MCF 10A (cell line): Measurements from ENCODE around the gene E2F7. TPM values are rescaled to one million over a fixed set of nuclear protein-coding genes. Genes with fewer than 3 reads are reported as not detected.

Experiments
- BruUV-seq: library from RNA; stranded (reverse); fragments of 400-500 nt; replicated peaks from 2 replicates; lab custom pipeline; 2021; lab: Mats Ljungman, UMichigan
- CTCF ChIA-PET: fragments of 300-600 bp; sonication (Branson Sonifier 250); formaldehyde crosslinking; extraction: SDS; loops from one replicate; lab custom pipeline; 2021; ENCODE audit warnings: antibody characterized with exemption, inconsistent platforms; lab: Yijun Ruan, JAX
- POLR2A ChIA-PET: fragments of 300-600, 350-650 bp; sonication (Branson Sonifier 250); formaldehyde crosslinking; extraction: SDS; loops from one replicate; lab custom pipeline; 2020; ENCODE audit warnings: antibody characterized with exemption, inconsistent platforms; lab: Yijun Ruan, JAX
- DNase-seq: peaks from one replicate; pipeline ENCODE4 v3.0.0-alpha.2; 2018; ENCODE audit not compliant: unreplicated experiment
- H3K27ac Mint-ChIP-seq: one replicate; pipeline ENCODE4 v1.8.0; 2022; ENCODE audit warnings: mild to moderate bottlenecking, low read depth, mixed read lengths; ENCODE audit not compliant: unreplicated experiment
- H3K27me3 Mint-ChIP-seq: one replicate; pipeline ENCODE4 v1.8.0; 2022; ENCODE audit warnings: mixed read lengths; ENCODE audit not compliant: insufficient read depth, unreplicated experiment
- H3K36me3 Mint-ChIP-seq: one replicate; pipeline ENCODE4 v1.8.0; 2022; ENCODE audit warnings: mild to moderate bottlenecking, moderate library complexity, mixed read lengths; ENCODE audit not compliant: insufficient read depth, unreplicated experiment
- H3K4me1 Mint-ChIP-seq: one replicate; pipeline ENCODE4 v1.8.0; 2022; ENCODE audit warnings: mixed read lengths; ENCODE audit not compliant: insufficient read depth, unreplicated experiment
- H3K4me3 Mint-ChIP-seq: one replicate; pipeline ENCODE4 v1.8.0; 2022; ENCODE audit warnings: mild to moderate bottlenecking, moderate library complexity, mixed read lengths; ENCODE audit not compliant: unreplicated experiment
- H3K9me3 Mint-ChIP-seq: one replicate; pipeline ENCODE4 v1.8.0; 2022; ENCODE audit warnings: mixed read lengths; ENCODE audit not compliant: unreplicated experiment
- CTCF ChIP-seq: fragments of 200-600 bp; IDR thresholded peaks from one replicate; pipeline ENCODE4 v1.8.0; 2022; ENCODE audit warnings: antibody characterized with exemption, mild to moderate bottlenecking; ENCODE audit not compliant: unreplicated experiment
- intact Hi-C: fragments of 100-400 bp; cut with micrococcal nuclease; formaldehyde crosslinking; loops from 2 replicates; pipeline ENCODE4 v1.14.1; 2022
- total RNA-seq: library from RNA; stranded (reverse); gene quantifications from 2 replicates; pipeline ENCODE4 v1.2.3, GENCODE V29; 2022

Gene E2F7
- total RNA-seq, 1 experiment from 2014 or later, result 34.4 TPM

- no TSS peak for BruUV-seq
- Mint-ChIP-seq H3K36me3 (peaks cover 30% of the 10 kb centered on the region), H3K4me3 (no peak overlapping the region), H3K9me3 (no peaks in the 10 kb centered on the region), H3K4me1 (no peaks in the 10 kb centered on the region), H3K27me3 (no peaks in the 10 kb centered on the region), H3K27ac (no peak overlapping the region)
- POLR2A ChIA-PET, result no interaction called here
- CTCF ChIA-PET, result no interaction called here
- no peak for DNase-seq
- no peak for TF ChIP-seq CTCF
- intact Hi-C loops, result no loop called here
Observed at GRCh38 chr12:77045183-77045582, 20.2 kb downstream of the E2F7 start.

GRCh38 chr12:77044721-77045120 is 20.6 kb downstream of the E2F7 start:
- Mint-ChIP-seq H3K27me3 (no peaks in the 10 kb centered on the region), H3K9me3 (no peaks in the 10 kb centered on the region), H3K27ac (no peak overlapping the region), H3K36me3 (peaks cover 30% of the 10 kb centered on the region), H3K4me1 (no peaks in the 10 kb centered on the region), H3K4me3 (no peak overlapping the region)
- intact Hi-C loops, result no loop called here
- no peak for TF ChIP-seq CTCF
- no TSS peak for BruUV-seq
- ChIA-PET CTCF (interaction anchor here (0.7 to 1.0 kb wide), 2 partner anchors 250 to 641 kb away, joined by 3 to 4 read pairs; no protein-coding TSS in a partner anchor), POLR2A (no interaction called here)
- no peak for DNase-seq

- no TSS peak for BruUV-seq
- no peak for DNase-seq
- Mint-ChIP-seq H3K36me3 (peaks cover 35% of the 10 kb centered on the region), H3K9me3 (peaks cover 7% of the 10 kb centered on the region), H3K27ac (no peak overlapping the region), H3K27me3 (no peaks in the 10 kb centered on the region), H3K4me1 (no peaks in the 10 kb centered on the region), H3K4me3 (no peak overlapping the region)
- CTCF ChIA-PET, result interaction anchor here (0.6 to 1.0 kb wide), 2 partner anchors 32 to 296 kb away, joined by 5 to 7 read pairs; no protein-coding TSS in a partner anchor
- intact Hi-C loops, result no loop called here
- POLR2A ChIA-PET, result interaction anchor here (0.8 to 0.9 kb wide), 2 partner anchors 10 to 23 kb away, joined by 3 read pairs; no protein-coding TSS in a partner anchor
- no peak for TF ChIP-seq CTCF
Observed at GRCh38 chr12:77042833-77043232, 22.5 kb downstream of the E2F7 start.

- Mint-ChIP-seq H3K27me3 (no peaks in the 10 kb centered on the region), H3K4me1 (no peaks in the 10 kb centered on the region), H3K27ac (no peak overlapping the region), H3K4me3 (no peak overlapping the region), H3K36me3 (peaks cover 35% of the 10 kb centered on the region), H3K9me3 (peaks cover 15% of the 10 kb centered on the region)
- ChIA-PET POLR2A (interaction anchor here (0.6 kb wide), 1 partner anchor 10 kb away, joined by 3 read pairs; no protein-coding TSS in a partner anchor), CTCF (interaction anchor here (0.6 to 2.7 kb wide), 5 partner anchors 9 to 276 kb away, joined by 3 to 14 read pairs (median 3); no protein-coding TSS in a partner anchor)
- intact Hi-C loops, result no loop called here
- DNase-seq, result no peak
- no peak for TF ChIP-seq CTCF
- BruUV-seq, result no TSS peak
Observed at GRCh38 chr12:77040231-77040630, 25.1 kb downstream of the E2F7 start.
